Naive thymus-derived CD8-positive, alpha-beta T cell (primary cell): Measurements from ENCODE around the gene MICALL2. TPM values are rescaled to one million over a fixed set of nuclear protein-coding genes. Genes with fewer than 3 reads are reported as not detected.
"Not testable (repeated sequence)": the region's sequence is repeated elsewhere in the genome, so short reads cannot be mapped to it uniquely, and the experiment has no call there.

ENCODE experiments used
- ATAC-seq, 2 donors: fragments of 150-1000 bp; cut with Tn5 transposase in 1 of 2; sonication (Bioruptor Pico), chemical (Tn5 transposase) in 1 of 2; 1 replicate in 1 of 2; 2 replicates in 1 of 2; pipeline ENCODE4 v1.10.0; 2021; ENCODE audit warnings: mild to moderate bottlenecking in 2 of 2, moderate library complexity in 2 of 2
- POLR2A ChIA-PET: fragments of 350-600 bp; sonication (Branson Sonifier 250); formaldehyde crosslinking; loops from one replicate; lab custom pipeline; 2021; ENCODE audit warnings: antibody characterized with exemption; lab: Charles Lee
- DNase-seq, 10 donors: peaks; one replicate each; pipeline versions ENCODE4 v3.0.0 to v3.0.0-alpha.2; 2020 to 2022
- H3K27ac Mint-ChIP-seq, 10 donors: one replicate each; pipeline ENCODE4 v1.8.0; 2020 to 2022; ENCODE audit warnings: mild to moderate bottlenecking in 10 of 10, mixed read lengths in 10 of 10, moderate library complexity in 4 of 10, inconsistent platforms in 1 of 10
- H3K27me3 Mint-ChIP-seq, 5 donors: one replicate each; pipeline ENCODE4 v1.8.0; 2021 to 2022; ENCODE audit warnings: mixed read lengths in 5 of 5
- H3K36me3 Mint-ChIP-seq, 3 donors: one replicate each; pipeline ENCODE4 v1.8.0; 2020 to 2022; ENCODE audit warnings: mixed read lengths in 3 of 3, mild to moderate bottlenecking in 2 of 3, inconsistent platforms in 1 of 3
- H3K4me1 Mint-ChIP-seq, 4 donors: one replicate each; pipeline ENCODE4 v1.8.0; 2021 to 2022; ENCODE audit warnings: mixed read lengths in 4 of 4
- H3K4me3 Mint-ChIP-seq, 10 donors: one replicate each; pipeline ENCODE4 v1.8.0; 2020 to 2022; ENCODE audit warnings: mild to moderate bottlenecking in 10 of 10, mixed read lengths in 10 of 10, moderate library complexity in 6 of 10, inconsistent platforms in 1 of 10
- H3K9me3 Mint-ChIP-seq, 9 donors: one replicate each; pipeline ENCODE4 v1.8.0; 2020 to 2022; ENCODE audit warnings: mixed read lengths in 9 of 9, mild to moderate bottlenecking in 3 of 9, inconsistent platforms in 1 of 9, moderate library complexity in 1 of 9
- polyA plus RNA-seq, 3 donors: library from polyadenylated mRNA; unstranded; fragments of 300-500 nt; fragmentation: Illumina TruSeq; gene quantifications; one replicate each; pipeline ENCODE4 v1.2.3, GENCODE V29; 2021
- total RNA-seq, 8 experiments: library from RNA in 2 of 8; stranded (reverse) in 2 of 8; gene quantifications; one replicate each; pipeline ENCODE4 v1.2.3 and lab custom pipeline; 2021 to 2026

Gene MICALL2
- total and polyA plus RNA-seq, 5 experiments from 2014 or later: 0.85 to 4.6 (median 2.5) TPM; not detected in 1

DNA sequence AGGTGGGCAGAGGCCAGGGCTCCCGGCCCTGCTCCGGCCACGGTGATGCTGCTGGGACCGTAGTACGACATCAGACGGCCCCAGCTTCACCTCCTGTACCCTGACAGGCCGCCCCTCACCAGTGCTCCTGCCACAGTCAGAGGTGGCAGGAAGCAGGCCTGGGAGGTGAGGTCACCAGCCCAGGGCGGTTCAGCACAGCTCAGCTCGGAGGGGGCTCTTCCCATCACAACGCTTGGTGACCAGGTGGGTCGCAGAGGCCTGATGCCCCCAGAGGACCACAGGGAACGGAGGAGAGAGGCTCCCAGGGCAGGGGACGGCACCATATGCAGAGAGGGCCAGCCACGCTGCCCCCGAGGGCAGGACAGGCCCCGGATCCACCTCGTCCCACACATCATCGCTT, 8.8 kb downstream of the MICALL2 start:
- Mint-ChIP-seq H3K4me3 (no peak overlapping the region), H3K4me1 (peaks cover 0 to 1% (median 0%) of the 10 kb centered on the region in 4 donors), H3K9me3 (no peaks in the 10 kb centered on the region), H3K36me3 (no peaks in the 10 kb centered on the region), H3K27me3 (no peaks in the 10 kb centered on the region), H3K27ac (no peak overlapping the region)
- POLR2A ChIA-PET: interaction anchor here (1.7 kb wide), 1 partner anchor 9 kb away, joined by 4 read pairs; no protein-coding TSS in a partner anchor
- no peak for ATAC-seq
- DNase-seq: no peak

DNA sequence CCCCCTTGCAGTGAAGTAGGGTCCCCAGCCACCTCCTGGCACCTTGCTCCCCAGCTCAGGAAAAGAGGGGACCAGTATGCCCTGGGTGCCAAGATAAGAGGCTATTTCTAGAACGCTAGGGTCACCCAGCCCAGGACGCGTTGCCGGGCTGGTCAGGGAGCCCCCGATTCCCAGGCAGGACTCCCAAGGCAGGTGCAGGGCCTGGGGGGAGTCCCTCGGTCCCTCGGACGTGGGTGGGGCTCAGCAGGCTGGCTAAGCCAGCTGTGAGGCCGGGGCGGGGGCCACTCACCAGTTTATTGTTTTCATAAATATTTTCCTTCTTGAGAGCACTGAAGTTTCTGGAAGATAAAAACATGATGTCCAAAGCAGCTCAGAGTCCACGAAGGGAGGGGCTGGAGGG, 9.3 kb downstream of the MICALL2 start:
- H3K27ac Mint-ChIP-seq: no peak overlapping the region
- POLR2A ChIA-PET: interaction anchor here (1.7 kb wide), 1 partner anchor 9 kb away, joined by 4 read pairs; no protein-coding TSS in a partner anchor
- H3K36me3 Mint-ChIP-seq: no peaks in the 10 kb centered on the region
- H3K4me3 Mint-ChIP-seq: no peak overlapping the region
- no peaks in the 10 kb centered on the region for H3K9me3 Mint-ChIP-seq
- H3K4me1 Mint-ChIP-seq: peaks cover 0 to 1% (median 0%) of the 10 kb centered on the region in 4 donors
- no peak for ATAC-seq
- no peak for DNase-seq
- H3K27me3 Mint-ChIP-seq: no peaks in the 10 kb centered on the region

DNA sequence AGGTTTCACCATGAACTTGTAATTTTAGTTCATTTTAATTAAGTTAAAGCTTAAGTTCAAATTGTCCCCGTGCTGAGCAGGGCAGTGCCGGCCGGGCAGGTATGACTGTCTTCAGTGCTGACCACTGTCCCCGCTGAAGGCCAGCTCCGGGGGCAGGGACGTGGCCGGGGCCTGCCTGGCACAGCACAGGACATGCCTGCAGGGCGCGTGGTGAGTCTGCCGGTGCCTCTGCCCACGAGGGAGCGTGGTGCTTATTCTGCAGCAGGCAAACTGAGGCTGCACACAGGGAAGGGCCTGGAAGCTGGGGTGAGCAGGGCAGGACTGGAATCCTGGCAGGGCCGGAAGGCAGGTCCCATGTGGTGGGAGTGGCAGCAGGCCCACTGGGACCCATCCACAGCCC, 9.8 kb downstream of the MICALL2 start:
- Mint-ChIP-seq H3K9me3 (no peaks in the 10 kb centered on the region), H3K27me3 (no peaks in the 10 kb centered on the region), H3K4me3 (no peak overlapping the region), H3K27ac (no peak overlapping the region), H3K4me1 (peaks cover 0 to 1% (median 0%) of the 10 kb centered on the region in 4 donors), H3K36me3 (no peaks in the 10 kb centered on the region)
- DNase-seq: no peak
- no peak for ATAC-seq
- POLR2A ChIA-PET: interaction anchor here (1.7 kb wide), 1 partner anchor 9 kb away, joined by 4 read pairs; no protein-coding TSS in a partner anchor

DNA sequence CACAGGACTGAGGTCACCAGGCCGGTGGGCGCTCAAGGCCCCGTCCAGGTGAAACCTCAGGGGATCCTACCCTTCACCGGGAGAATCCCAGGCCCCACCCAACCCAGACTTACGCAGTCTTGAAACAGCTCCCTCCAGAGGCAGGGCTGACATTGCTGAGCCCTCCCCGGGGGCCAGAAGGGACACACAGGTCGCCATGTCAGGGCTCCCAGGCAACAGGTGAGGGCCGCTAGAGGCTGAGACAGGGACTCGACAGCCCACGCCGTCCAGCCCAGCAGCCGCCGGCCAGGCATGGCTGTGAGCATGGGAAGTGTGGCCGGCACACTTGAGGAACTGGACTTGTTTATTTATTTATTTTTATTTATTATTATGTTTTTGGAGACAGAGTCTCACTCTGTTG, 10.3 kb downstream of the MICALL2 start:
- Mint-ChIP-seq H3K27me3 (no peaks in the 10 kb centered on the region), H3K36me3 (no peaks in the 10 kb centered on the region), H3K4me1 (peaks cover 0 to 1% (median 0%) of the 10 kb centered on the region in 4 donors), H3K4me3 (no peak overlapping the region), H3K27ac (no peak overlapping the region), H3K9me3 (no peaks in the 10 kb centered on the region)
- POLR2A ChIA-PET: interaction anchor here (1.7 kb wide), 1 partner anchor 8 kb away, joined by 4 read pairs; no protein-coding TSS in a partner anchor
- DNase-seq: no peak
- ATAC-seq: no peak

DNA sequence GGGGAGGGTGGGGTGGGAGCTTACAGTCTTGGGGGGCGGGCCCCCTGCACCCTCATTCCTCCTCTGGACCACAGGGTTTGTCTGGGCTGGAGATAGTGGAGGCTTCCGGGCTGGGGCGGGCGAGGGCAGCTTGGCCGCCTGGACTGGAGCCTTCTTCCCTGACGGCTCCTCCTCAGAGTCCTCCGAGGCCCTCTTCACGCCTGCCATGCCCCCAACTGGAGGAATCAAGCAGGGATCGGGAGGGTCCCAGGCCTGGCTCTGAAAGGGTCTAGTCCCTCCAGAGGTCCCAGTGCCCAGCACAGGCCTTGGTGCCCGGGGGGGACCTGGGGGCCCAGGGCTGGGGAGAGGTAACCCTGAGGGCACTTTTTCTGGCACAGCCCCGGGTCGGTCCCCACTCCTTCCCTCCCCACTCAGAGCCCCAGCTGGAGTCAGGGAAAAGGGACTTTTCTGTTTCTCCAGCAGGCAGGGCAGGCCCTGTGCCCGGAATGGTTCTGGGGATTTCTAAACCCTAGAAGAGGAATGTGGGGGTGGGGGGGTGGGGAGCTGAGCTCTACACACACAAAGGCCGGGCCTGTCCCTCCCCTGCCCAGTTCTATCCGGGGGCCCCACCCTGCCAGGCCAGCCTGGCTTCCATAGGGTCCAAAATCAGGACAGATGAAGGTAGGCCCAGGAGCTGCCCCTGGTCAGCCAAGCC, 11.6 kb downstream of the MICALL2 start:
- ATAC-seq: no peak
- no peaks in the 10 kb centered on the region for H3K27me3 Mint-ChIP-seq
- no peak for DNase-seq
- no peaks in the 10 kb centered on the region for H3K9me3 Mint-ChIP-seq
- peaks cover 0 to 1% (median 0%) of the 10 kb centered on the region in 4 donors for H3K4me1 Mint-ChIP-seq
- POLR2A ChIA-PET: no interaction called here
- no peaks in the 10 kb centered on the region for H3K36me3 Mint-ChIP-seq
- no peak overlapping the region for H3K27ac Mint-ChIP-seq
- no peak overlapping the region for H3K4me3 Mint-ChIP-seq

DNA sequence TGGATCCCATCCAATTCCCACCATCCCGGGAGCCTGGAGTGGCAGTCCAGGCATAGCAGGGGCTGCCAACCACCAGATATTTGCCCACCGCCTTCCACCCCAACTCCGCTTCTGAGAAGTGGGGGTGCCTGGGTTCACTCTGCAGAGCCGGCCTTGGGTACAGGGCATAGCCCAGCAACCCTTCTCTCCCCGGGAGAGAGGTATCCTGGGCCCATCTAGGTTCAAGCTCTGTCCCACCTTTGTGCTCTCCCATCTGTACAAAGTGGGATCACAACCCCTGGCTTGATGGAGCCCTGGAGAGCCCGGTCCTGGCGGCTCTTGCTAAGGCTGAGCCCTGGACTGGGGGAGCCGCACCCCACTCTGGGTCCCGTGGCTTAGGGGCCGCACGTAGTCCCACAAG, 12.2 kb downstream of the MICALL2 start:
- Mint-ChIP-seq H3K4me3 (no peak overlapping the region), H3K4me1 (peaks cover 0 to 1% (median 0%) of the 10 kb centered on the region in 4 donors), H3K27me3 (no peaks in the 10 kb centered on the region), H3K9me3 (no peaks in the 10 kb centered on the region), H3K36me3 (no peaks in the 10 kb centered on the region), H3K27ac (no peak overlapping the region)
- POLR2A ChIA-PET: no interaction called here
- ATAC-seq (no peak), DNase-seq (no peak)

DNA sequence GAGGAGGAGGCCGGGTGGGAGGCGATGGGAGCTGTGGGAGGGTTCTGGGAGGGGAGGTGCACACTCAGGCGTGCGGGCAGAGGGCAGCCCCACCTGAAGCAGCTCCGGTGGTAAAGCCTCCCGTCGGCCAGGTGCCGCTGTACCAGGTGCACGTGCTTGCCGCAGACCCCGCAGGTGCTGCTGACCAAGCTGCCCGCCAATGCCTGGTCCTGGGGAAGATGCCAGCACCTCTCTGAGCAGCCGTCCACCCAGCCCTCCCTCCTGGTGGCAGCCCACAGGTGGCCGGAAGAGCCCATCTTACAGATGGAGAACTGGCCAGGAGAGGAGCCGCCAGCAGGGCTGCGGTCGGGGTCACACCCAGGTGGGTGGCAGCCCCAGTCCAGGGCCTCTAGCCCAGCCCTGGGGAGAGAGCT, 12.6 kb downstream of the MICALL2 start:
- ATAC-seq (no peak), DNase-seq (no peak)
- H3K9me3 Mint-ChIP-seq: no peaks in the 10 kb centered on the region
- no peak overlapping the region for H3K27ac Mint-ChIP-seq
- no peak overlapping the region for H3K4me3 Mint-ChIP-seq
- peaks cover 0 to 1% (median 0%) of the 10 kb centered on the region in 4 donors for H3K4me1 Mint-ChIP-seq
- H3K27me3 Mint-ChIP-seq: no peaks in the 10 kb centered on the region
- POLR2A ChIA-PET: no interaction called here
- H3K36me3 Mint-ChIP-seq: no peaks in the 10 kb centered on the region

DNA sequence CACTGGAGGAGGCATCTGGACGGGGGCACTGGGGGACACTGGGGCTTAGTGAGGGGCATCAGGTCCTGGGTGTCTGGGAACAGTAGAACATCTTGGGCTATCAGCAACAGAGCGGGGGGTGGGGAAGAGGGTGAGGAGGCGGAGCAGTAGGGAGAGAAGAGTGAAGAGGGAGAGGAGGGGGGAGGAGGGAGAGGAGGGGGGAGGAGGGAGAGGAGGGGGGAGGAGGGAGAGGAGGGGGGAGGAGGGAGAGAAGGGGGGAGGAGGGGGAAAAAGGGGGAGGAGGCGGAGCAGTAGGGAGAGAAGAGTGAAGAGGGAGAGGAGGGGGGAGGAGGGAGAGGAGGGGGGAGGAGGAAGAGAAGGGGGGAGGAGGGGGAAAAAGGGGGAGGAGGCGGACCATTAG, 13.2 kb downstream of the MICALL2 start:
- H3K9me3 Mint-ChIP-seq, H3K36me3 Mint-ChIP-seq, DNase-seq, H3K4me1 Mint-ChIP-seq, H3K4me3 Mint-ChIP-seq, ATAC-seq, POLR2A ChIA-PET, H3K27me3 Mint-ChIP-seq: not testable (repeated sequence)
- H3K27ac Mint-ChIP-seq: peak overlapping the region in 2 of 10 donors; percentile 43 to 75

DNA sequence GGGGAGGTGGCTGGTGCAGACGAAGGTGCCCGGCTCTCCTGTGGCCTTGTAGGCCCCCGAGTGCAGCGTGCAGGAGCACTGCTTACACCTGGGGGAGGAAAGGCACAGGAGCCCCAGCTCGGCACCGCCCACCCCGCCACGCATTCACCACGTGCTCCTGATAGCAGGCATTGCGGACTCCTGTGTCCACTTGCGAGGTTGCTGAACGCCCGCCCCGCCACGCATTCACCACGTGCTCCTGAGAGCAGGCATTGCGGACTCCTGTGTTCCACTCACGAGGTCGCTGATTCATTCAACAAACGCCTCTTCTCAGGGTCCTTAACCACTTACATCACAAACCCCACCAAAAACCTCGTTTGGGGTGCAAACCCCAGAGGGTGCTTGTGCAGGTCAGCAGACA, 13.9 kb downstream of the MICALL2 start:
- no peak overlapping the region for H3K4me3 Mint-ChIP-seq
- H3K36me3 Mint-ChIP-seq: no peaks in the 10 kb centered on the region

DNA sequence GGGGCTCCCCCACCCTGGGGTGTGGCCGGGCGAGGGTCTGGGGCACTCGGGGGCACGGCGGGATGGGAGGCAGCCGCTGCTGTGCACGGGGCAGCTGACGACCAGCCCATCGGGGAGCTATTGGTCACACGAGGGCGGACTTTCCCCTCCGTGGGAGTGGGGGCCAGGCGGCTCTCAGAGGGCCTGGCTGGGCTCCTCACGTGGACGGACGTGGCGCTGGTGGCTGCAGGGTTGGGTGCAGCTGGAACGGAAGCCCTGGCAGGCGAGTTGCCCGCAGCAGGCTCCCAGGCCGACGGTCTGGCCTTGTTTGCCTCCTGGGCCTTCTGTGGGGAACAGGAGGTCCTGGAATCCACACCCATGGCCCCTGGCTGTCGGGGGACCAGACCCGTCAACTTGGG, 14.3 kb downstream of the MICALL2 start:
- H3K27ac Mint-ChIP-seq: no peak overlapping the region
- no peaks in the 10 kb centered on the region for H3K9me3 Mint-ChIP-seq
- no peaks in the 10 kb centered on the region for H3K27me3 Mint-ChIP-seq
- no peak overlapping the region for H3K4me3 Mint-ChIP-seq
- DNase-seq: no peak
- H3K36me3 Mint-ChIP-seq: no peaks in the 10 kb centered on the region
- no peak for ATAC-seq
- POLR2A ChIA-PET: no interaction called here
- peaks cover 0 to 1% (median 0%) of the 10 kb centered on the region in 4 donors for H3K4me1 Mint-ChIP-seq

More for the DNA sequence above, 13.9 kb downstream of the MICALL2 start:
- Mint-ChIP-seq H3K9me3 (no peaks in the 10 kb centered on the region), H3K4me1 (peaks cover 0 to 1% (median 0%) of the 10 kb centered on the region in 4 donors), H3K27ac (no peak overlapping the region), H3K27me3 (no peaks in the 10 kb centered on the region)
- DNase-seq (no peak), ATAC-seq (no peak)
- POLR2A ChIA-PET: no interaction called here

DNA sequence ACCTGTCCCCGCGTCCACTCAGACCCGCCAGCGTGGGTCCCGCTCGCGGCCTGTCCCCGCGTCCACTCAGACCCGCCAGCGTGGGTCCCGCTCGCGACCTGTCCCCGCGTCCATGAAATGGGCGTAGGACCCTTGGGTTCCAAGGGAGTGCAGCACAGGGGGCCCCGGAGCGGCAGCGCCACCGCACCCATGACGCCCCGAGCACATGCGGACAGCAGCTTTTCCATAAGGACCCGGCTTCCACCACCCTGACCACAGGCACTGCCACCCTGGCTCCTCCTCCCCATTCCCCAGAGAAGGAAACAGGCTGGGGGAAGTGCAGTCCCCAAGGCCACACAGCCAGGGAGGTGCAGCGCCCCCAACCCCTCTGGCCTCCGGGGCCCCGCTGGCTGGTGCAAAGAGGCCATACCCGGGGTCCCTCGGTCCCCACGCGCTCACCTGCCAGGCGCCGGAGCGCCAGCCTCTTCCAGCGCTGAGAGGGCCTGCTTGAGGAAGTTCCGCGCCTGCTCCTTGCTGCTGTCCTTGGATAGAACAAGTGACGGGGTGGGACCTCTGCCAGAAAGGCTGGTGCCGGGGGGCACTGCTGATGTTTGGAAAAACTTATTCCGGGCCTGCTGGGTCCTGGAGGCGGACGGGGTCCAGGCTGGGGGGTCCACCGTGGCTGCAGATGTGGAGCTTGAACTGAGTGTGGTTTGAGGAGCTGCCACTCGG, 14.9 kb downstream of the MICALL2 start:
- H3K4me3 Mint-ChIP-seq: no peak overlapping the region
- ATAC-seq (no peak), DNase-seq (no peak)
- POLR2A ChIA-PET: no interaction called here
- H3K36me3 Mint-ChIP-seq: no peaks in the 10 kb centered on the region
- H3K27me3 Mint-ChIP-seq: no peaks in the 10 kb centered on the region
- H3K4me1 Mint-ChIP-seq: peaks cover 0 to 1% (median 0%) of the 10 kb centered on the region in 4 donors
- no peak overlapping the region for H3K27ac Mint-ChIP-seq
- H3K9me3 Mint-ChIP-seq: no peaks in the 10 kb centered on the region

DNA sequence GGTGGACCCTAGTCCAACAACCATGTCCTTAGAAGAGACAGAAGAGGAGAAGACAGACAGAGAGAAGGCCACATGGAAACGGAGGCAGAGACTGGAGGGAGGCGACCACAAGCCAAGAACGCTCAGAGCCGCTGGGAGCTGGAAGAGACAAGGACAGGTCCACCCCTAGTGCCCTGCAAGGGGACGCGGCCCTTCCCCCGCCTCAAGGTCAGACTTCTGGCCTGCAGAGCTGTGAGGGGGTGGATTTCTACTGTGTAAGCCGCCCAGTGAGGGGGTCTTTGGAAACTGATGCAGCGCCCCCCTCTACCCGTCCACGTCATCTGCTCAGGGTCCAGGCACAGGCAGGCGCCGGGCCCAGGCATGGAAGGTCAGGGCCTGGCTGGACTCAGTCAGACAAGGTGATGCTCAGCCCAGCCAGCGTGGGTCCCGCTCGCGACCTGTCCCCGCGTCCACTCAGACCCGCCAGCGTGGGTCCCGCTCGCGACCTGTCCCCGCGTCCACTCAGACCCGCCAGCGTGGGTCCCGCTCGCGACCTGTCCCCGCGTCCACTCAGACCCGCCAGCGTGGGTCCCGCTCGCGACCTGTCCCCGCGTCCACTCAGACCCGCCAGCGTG, 15.6 kb downstream of the MICALL2 start:
- H3K4me1 Mint-ChIP-seq, H3K27ac Mint-ChIP-seq, H3K4me3 Mint-ChIP-seq, POLR2A ChIA-PET, H3K36me3 Mint-ChIP-seq, ATAC-seq, H3K27me3 Mint-ChIP-seq, DNase-seq, H3K9me3 Mint-ChIP-seq: not testable (repeated sequence)
